ENCODE data around the gene ABCC5. TPM values are rescaled to one million over a fixed set of nuclear protein-coding genes. Genes with fewer than 3 reads are reported as not detected.
A peak's percentile ranks its signal among the peaks of the same experiment; 100 is the strongest.
"Not testable (repeated sequence)": the region's sequence is repeated elsewhere in the genome, so short reads cannot be mapped to it uniquely, and the experiment has no call there.

ABCC5 gene
- total and polyA plus RNA-seq, 5 donors from 2014 or later = 12.4 to 27.1 (median 14.1) TPM

GRCh38 chr3:184015381-184016019 lies 2.2 kb downstream of the ABCC5 start:
- Mint-ChIP-seq H3K36me3 (peaks cover 18% of the 10 kb centered on the region), H3K4me3 (peak overlapping the region; percentile 53 to 100 (median 97)), H3K4me1 (peaks cover 4 to 32% (median 24%) of the 10 kb centered on the region in 4 donors), H3K27me3 (peaks cover 22% of the 10 kb centered on the region), H3K9me3 (peaks cover 0 to 1% (median 0%) of the 10 kb centered on the region in 7 donors), H3K27ac (no peak overlapping the region)
- ATAC-seq (ENCODE audit: low read depth in 2 of 2) (no peak), DNase-seq (no peak)
- Histone ChIP-seq H3K4me1 (ENCODE audit: control insufficient read depth, insufficient read depth, low read length, poor library complexity, severe bottlenecking) (peaks cover 16% of the 10 kb centered on the region), H3K27me3 (ENCODE audit: control insufficient read depth, insufficient read depth, low read length) (peaks cover 3% of the 10 kb centered on the region), H3K9me3 (ENCODE audit: control insufficient read depth in 2 of 2, low read length in 2 of 2) (no peaks in the 10 kb centered on the region), H3K27ac (ENCODE audit: insufficient read depth, low read length, poor library complexity, severe bottlenecking) (no peak overlapping the region), H3K36me3 (ENCODE audit: control insufficient read depth, insufficient read depth, low read length) (peaks cover 7% of the 10 kb centered on the region), H3K4me3 (ENCODE audit: low read depth, low read length) (no peak overlapping the region)

- peak overlapping the region in 2 of 3 donors; percentile 67 to 79 for H3K27ac Mint-ChIP-seq
- H3K9me3 Mint-ChIP-seq = no peaks in the 10 kb centered on the region
- no peak overlapping the region for H3K4me3 Mint-ChIP-seq
- ATAC-seq (ENCODE audit: low read depth in 2 of 2) (no peak), DNase-seq (no peak)
- peaks cover 26% of the 10 kb centered on the region for H3K36me3 Mint-ChIP-seq
- no peaks in the 10 kb centered on the region for H3K27me3 Mint-ChIP-seq
- H3K4me3 ChIP-seq (ENCODE audit: low read depth, low read length) = no peak overlapping the region
- no peaks in the 10 kb centered on the region for H3K27me3 ChIP-seq (ENCODE audit: control insufficient read depth, insufficient read depth, low read length)
- peaks cover 15% of the 10 kb centered on the region for H3K36me3 ChIP-seq (ENCODE audit: control insufficient read depth, insufficient read depth, low read length)
- no peak overlapping the region for H3K27ac ChIP-seq (ENCODE audit: insufficient read depth, low read length, poor library complexity, severe bottlenecking)
- H3K9me3 ChIP-seq (ENCODE audit: control insufficient read depth in 2 of 2, low read length in 2 of 2) = no peaks in the 10 kb centered on the region
- H3K4me1 Mint-ChIP-seq = peaks cover 4 to 26% (median 17%) of the 10 kb centered on the region in 4 donors
- peaks cover 8% of the 10 kb centered on the region for H3K4me1 ChIP-seq (ENCODE audit: control insufficient read depth, insufficient read depth, low read length, poor library complexity, severe bottlenecking)
Measured at GRCh38 chr3:184011937-184012889, 5.5 kb downstream of the ABCC5 start.

GRCh38 chr3:184011230-184011876 lies 6.3 kb downstream of the ABCC5 start:
- Mint-ChIP-seq H3K36me3 (peaks cover 26% of the 10 kb centered on the region), H3K4me3 (no peak overlapping the region), H3K9me3 (no peaks in the 10 kb centered on the region), H3K27me3 (no peaks in the 10 kb centered on the region), H3K4me1 (peaks cover 4 to 25% (median 15%) of the 10 kb centered on the region in 4 donors), H3K27ac (peak overlapping the region in 1 of 3 donors; percentile 67)
- Histone ChIP-seq H3K9me3 (ENCODE audit: control insufficient read depth in 2 of 2, low read length in 2 of 2) (no peaks in the 10 kb centered on the region), H3K4me3 (ENCODE audit: low read depth, low read length) (no peak overlapping the region), H3K4me1 (ENCODE audit: control insufficient read depth, insufficient read depth, low read length, poor library complexity, severe bottlenecking) (no peaks in the 10 kb centered on the region), H3K27ac (ENCODE audit: insufficient read depth, low read length, poor library complexity, severe bottlenecking) (no peak overlapping the region), H3K27me3 (ENCODE audit: control insufficient read depth, insufficient read depth, low read length) (no peaks in the 10 kb centered on the region), H3K36me3 (ENCODE audit: control insufficient read depth, insufficient read depth, low read length) (peaks cover 15% of the 10 kb centered on the region)
- no peak for ATAC-seq (ENCODE audit: low read depth in 2 of 2)
- DNase-seq = no peak

- no peak for ATAC-seq (ENCODE audit: low read depth in 2 of 2)
- Mint-ChIP-seq H3K4me1 (peaks cover 0 to 16% (median 9%) of the 10 kb centered on the region in 4 donors), H3K27ac (no peak overlapping the region), H3K4me3 (no peak overlapping the region), H3K9me3 (no peaks in the 10 kb centered on the region), H3K27me3 (no peaks in the 10 kb centered on the region), H3K36me3 (peaks cover 29% of the 10 kb centered on the region)
- Histone ChIP-seq H3K4me1 (ENCODE audit: control insufficient read depth, insufficient read depth, low read length, poor library complexity, severe bottlenecking) (no peaks in the 10 kb centered on the region), H3K4me3 (ENCODE audit: low read depth, low read length) (no peak overlapping the region), H3K9me3 (ENCODE audit: control insufficient read depth in 2 of 2, low read length in 2 of 2) (no peaks in the 10 kb centered on the region), H3K27me3 (ENCODE audit: control insufficient read depth, insufficient read depth, low read length) (no peaks in the 10 kb centered on the region), H3K27ac (ENCODE audit: insufficient read depth, low read length, poor library complexity, severe bottlenecking) (no peak overlapping the region), H3K36me3 (ENCODE audit: control insufficient read depth, insufficient read depth, low read length) (peaks cover 15% of the 10 kb centered on the region)
- no peak for DNase-seq
Measured at GRCh38 chr3:184008161-184008560, 9.5 kb downstream of the ABCC5 start.

GRCh38 chr3:184007143-184007813 lies 10.4 kb downstream of the ABCC5 start:
- Mint-ChIP-seq H3K27ac (peak overlapping the region in 1 of 3 donors; percentile 45), H3K4me1 (peaks cover 0 to 12% (median 9%) of the 10 kb centered on the region in 4 donors), H3K36me3 (peaks cover 22% of the 10 kb centered on the region)
- not testable (repeated sequence) for H3K27me3 ChIP-seq (ENCODE audit: control insufficient read depth, insufficient read depth, low read length); H3K9me3 Mint-ChIP-seq; DNase-seq; ATAC-seq (ENCODE audit: low read depth in 2 of 2); H3K4me1 ChIP-seq (ENCODE audit: control insufficient read depth, insufficient read depth, low read length, poor library complexity, severe bottlenecking); H3K27ac ChIP-seq (ENCODE audit: insufficient read depth, low read length, poor library complexity, severe bottlenecking); H3K9me3 ChIP-seq (ENCODE audit: control insufficient read depth in 2 of 2, low read length in 2 of 2); H3K27me3 Mint-ChIP-seq; H3K4me3 Mint-ChIP-seq; H3K4me3 ChIP-seq (ENCODE audit: low read depth, low read length)
- H3K36me3 ChIP-seq (ENCODE audit: control insufficient read depth, insufficient read depth, low read length) = peaks cover 19% of the 10 kb centered on the region

- Histone ChIP-seq H3K4me1 (ENCODE audit: control insufficient read depth, insufficient read depth, low read length, poor library complexity, severe bottlenecking) (no peaks in the 10 kb centered on the region), H3K27me3 (ENCODE audit: control insufficient read depth, insufficient read depth, low read length) (no peaks in the 10 kb centered on the region), H3K27ac (ENCODE audit: insufficient read depth, low read length, poor library complexity, severe bottlenecking) (no peak overlapping the region), H3K4me3 (ENCODE audit: low read depth, low read length) (no peak overlapping the region), H3K9me3 (ENCODE audit: control insufficient read depth in 2 of 2, low read length in 2 of 2) (no peaks in the 10 kb centered on the region), H3K36me3 (ENCODE audit: control insufficient read depth, insufficient read depth, low read length) (peaks cover 12% of the 10 kb centered on the region)
- Mint-ChIP-seq H3K27ac (no peak overlapping the region), H3K4me1 (peaks cover 0 to 12% (median 9%) of the 10 kb centered on the region in 4 donors), H3K36me3 (peaks cover 19% of the 10 kb centered on the region), H3K9me3 (no peaks in the 10 kb centered on the region), H3K4me3 (no peak overlapping the region), H3K27me3 (no peaks in the 10 kb centered on the region)
- ATAC-seq (ENCODE audit: low read depth in 2 of 2) (peak in 1 of 2 donors; percentile 39), DNase-seq (peak in 2 of 3 donors; percentile 10 to 30)
Measured at GRCh38 chr3:184005941-184006507, 11.7 kb downstream of the ABCC5 start.

- H3K36me3 Mint-ChIP-seq = peaks cover 10% of the 10 kb centered on the region
- Histone ChIP-seq H3K9me3 (ENCODE audit: control insufficient read depth in 2 of 2, low read length in 2 of 2) (no peaks in the 10 kb centered on the region), H3K27me3 (ENCODE audit: control insufficient read depth, insufficient read depth, low read length) (no peaks in the 10 kb centered on the region), H3K27ac (ENCODE audit: insufficient read depth, low read length, poor library complexity, severe bottlenecking) (no peak overlapping the region), H3K4me3 (ENCODE audit: low read depth, low read length) (no peak overlapping the region), H3K36me3 (ENCODE audit: control insufficient read depth, insufficient read depth, low read length) (peaks cover 12% of the 10 kb centered on the region), H3K4me1 (ENCODE audit: control insufficient read depth, insufficient read depth, low read length, poor library complexity, severe bottlenecking) (no peaks in the 10 kb centered on the region)
- no peak overlapping the region for H3K4me3 Mint-ChIP-seq
- no peaks in the 10 kb centered on the region for H3K27me3 Mint-ChIP-seq
- no peak overlapping the region for H3K27ac Mint-ChIP-seq
- H3K9me3 Mint-ChIP-seq = no peaks in the 10 kb centered on the region
- no peak for ATAC-seq (ENCODE audit: low read depth in 2 of 2)
- H3K4me1 Mint-ChIP-seq = peaks cover 0 to 11% (median 9%) of the 10 kb centered on the region in 4 donors
- DNase-seq = no peak
Measured at GRCh38 chr3:184004476-184004875, 13.2 kb downstream of the ABCC5 start.
